ENCODE results near the gene C17orf75.

GRCh38 chr17:32331243-32332040 is 10.5 kb downstream of the C17orf75 start:
- TF ChIP-seq ZNF138 (tag by site-specific recombination; IDR thresholded peaks at IDR 0.05; ENCODE audit: borderline replicate concordance) = no peak
- TF ChIP-seq ZNF555 (tag by site-specific recombination; conservative IDR thresholded peaks at IDR 0.05) = no peak
- TF ChIP-seq CTCF (tag by site-specific recombination; IDR thresholded peaks at IDR 0.05) = no peak
- TF ChIP-seq ZNF791 (tag by site-specific recombination; IDR thresholded peaks at IDR 0.05) = no peak
- TF ChIP-seq TCF7L2 (IDR thresholded peaks at IDR 0.05; ENCODE audit: borderline replicate concordance, low read depth, low read length) = no peak
- no peak for TF ChIP-seq YY1 (tag by site-specific recombination; IDR thresholded peaks at IDR 0.05)
- TF ChIP-seq HIC1 (tag by site-specific recombination; IDR thresholded peaks at IDR 0.05) = no peak
- TF ChIP-seq PRDM1 (tag by site-specific recombination; IDR thresholded peaks at IDR 0.05) = no peak
- TF ChIP-seq MYNN (tag by site-specific recombination; IDR thresholded peaks at IDR 0.05; ENCODE audit: borderline replicate concordance) = no peak
- no peak for TF ChIP-seq REST (tag by site-specific recombination; IDR thresholded peaks at IDR 0.05)
- no peak for TF ChIP-seq ZNF449 (tag by site-specific recombination; IDR thresholded peaks at IDR 0.05)
- no peak for TF ChIP-seq ZNF266 (tag by site-specific recombination; IDR thresholded peaks at IDR 0.05; ENCODE audit: low read depth)

Measured in HEK293 (cell line).